Inflammatory macrophage treated with lipopolysaccharide for 1 hour (primary cell): ENCODE measurements around the gene TMEM165.
A peak's percentile ranks its signal among the peaks of the same experiment; 100 is the strongest.
"Not testable (repeated sequence)": the region's sequence is repeated elsewhere in the genome, so short reads cannot be mapped to it uniquely, and the experiment has no call there.

Experiments used
- DNase-seq, 2 donors: peaks; one replicate each; pipeline ENCODE4 v3.0.0-alpha.2; 2020 to 2022

Gene TMEM165, protein sequence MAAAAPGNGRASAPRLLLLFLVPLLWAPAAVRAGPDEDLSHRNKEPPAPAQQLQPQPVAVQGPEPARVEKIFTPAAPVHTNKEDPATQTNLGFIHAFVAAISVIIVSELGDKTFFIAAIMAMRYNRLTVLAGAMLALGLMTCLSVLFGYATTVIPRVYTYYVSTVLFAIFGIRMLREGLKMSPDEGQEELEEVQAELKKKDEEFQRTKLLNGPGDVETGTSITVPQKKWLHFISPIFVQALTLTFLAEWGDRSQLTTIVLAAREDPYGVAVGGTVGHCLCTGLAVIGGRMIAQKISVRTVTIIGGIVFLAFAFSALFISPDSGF

DNA sequence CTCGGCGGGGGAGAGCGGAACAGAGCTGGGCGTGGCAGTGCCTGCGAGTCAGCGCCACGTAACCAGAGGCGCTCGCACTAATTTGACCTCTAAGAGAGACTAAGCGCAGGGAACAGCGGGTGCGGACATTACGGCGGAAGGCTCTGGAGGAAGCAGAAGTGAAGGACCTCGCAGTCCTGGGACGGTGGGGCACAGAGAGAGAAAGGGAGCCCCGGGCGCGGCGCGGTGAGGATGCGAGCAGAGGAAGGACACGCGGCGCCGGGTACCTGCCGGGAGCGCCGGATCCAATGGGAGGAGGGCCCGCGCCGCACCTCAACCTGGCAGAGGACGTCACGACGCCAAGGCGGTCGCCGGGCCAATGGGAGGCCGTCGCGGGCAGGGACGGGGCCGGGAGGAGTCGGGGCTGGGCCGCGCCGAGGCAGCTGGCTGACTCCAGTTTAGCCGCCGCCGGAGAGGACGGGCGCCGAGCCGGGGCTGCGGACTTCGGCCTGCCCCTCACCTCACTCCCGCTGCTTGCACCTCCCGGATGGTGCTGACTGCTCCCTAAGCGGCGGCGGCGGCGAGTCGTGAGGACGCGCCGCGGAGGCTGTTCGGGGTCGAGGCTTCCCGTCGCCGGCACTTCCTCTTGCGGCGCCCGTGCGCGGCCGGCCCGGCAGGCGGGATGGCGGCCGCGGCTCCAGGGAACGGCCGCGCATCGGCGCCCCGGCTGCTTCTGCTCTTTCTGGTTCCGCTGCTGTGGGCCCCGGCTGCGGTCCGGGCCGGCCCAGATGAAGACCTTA, at the start of gene TMEM165:
TSS of gene TMEM165 (plus strand) at position 429 of the 779 bp plus-strand sequence. CDS start at position 662, 233 bp downstream.
- DNase-seq, result peak; percentile 90 to 92

DNA sequence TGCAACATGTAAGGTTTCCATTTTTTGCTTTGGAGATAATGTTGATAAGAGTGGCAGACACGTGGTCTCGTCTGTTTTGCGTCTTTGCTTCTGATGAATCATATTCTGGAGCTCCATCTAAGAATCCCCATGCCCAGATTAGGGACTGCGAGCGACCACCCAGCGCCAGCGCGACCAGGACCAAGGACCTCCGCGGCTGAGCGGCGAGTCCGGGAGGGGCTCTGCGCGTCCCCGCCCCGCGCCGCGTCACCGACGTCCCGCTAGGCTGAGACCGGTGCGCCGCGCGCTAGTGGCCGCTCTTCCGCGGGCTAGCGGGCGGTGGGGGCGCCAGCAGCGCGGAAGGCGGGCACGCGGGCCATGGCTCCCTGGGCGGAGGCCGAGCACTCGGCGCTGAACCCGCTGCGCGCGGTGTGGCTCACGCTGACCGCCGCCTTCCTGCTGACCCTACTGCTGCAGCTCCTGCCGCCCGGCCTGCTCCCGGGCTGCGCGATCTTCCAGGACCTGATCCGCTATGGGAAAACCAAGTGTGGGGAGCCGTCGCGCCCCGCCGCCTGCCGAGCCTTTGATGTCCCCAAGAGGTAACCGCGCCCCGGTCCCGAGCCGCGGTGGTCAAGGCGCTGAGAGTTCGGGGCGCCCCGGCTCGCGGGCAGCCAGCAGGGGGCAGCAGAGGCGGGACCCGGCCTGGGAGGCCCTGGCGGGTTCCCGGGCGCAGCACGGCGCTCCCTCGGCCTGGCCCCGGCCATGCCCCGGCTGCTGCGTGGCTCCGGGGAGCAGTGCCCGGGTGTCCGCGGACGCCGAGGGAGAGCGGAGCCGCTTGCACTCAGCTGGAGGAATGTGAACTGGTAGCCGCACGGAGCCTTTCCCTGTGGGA, 49.5 kb upstream of the TMEM165 start, which contains the start of gene SRD5A3:
TSS of gene SRD5A3 (plus strand) at position 263 of the 871 bp plus-strand sequence. CDS start at position 358, 95 bp downstream.
- peak; percentile 77 to 92 for DNase-seq

DNA sequence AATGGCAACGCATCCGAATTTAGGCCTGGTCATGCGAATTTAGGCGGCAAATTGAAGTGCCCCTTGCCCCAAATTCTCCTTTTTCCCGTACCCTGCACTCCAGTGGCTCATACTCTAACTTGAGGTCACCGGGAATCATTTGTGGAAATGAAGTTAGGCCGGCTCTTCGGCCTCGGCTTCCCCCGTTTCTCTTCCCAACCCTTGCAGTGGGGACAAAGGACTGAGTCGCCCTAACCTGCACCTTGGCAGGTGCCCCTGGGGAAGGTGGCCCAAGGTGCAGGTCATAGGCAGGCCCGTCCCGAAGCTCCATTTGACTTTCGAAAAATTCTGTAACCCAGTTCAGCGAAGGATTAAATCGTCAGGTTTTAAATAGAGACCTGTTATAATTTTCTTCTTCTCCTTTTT, 48.9 kb upstream of the TMEM165 start:
- no peak for DNase-seq

DNA sequence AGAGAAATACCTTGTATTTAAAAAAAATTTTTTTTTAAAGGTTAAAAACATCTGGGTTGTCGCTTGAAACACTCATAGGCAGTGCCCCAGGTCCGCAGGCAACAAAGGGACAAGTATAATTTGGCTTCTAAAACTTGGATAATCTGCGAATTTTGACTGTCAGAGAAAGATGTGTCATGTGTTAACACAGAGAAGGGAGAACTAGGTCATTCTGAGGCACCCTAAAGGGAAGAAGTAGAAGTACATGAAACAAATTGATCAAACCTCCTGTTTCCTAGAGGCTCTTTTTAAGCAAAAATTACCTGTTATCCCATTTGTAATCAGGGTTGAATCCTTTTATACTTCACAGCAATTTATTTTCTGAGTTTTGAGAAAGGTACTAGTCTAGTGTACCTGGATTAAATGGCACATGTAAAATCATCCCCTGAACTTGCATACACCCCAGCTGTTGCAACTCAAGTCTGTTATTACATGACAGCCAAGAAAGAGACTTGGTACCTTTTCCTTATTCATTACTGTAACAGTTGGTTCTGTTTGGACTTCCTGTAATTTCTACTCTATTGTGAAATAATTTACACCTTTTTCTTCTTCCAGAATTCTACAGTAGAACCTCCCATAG, 48.0 kb upstream of the TMEM165 start:
- peak in 1 of 2 donors; percentile 21 for DNase-seq

DNA sequence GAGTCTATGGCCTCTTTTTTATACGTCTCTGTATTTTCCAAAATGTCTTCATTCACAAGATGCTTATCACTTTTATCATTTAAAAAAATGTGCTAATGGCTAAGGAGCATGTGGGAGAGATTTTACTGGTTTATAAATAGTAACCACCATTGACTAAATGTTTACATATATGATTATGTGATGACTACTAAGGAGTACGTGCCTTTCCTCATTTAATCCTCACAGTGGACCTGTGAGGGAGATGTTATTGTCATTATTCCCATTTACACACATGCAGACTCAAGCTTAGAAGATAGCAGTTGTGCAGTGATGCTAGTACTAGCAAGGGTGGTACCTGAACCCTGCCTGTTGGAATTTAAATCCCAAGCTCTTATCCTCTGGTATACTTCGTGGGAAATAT, 47.3 kb upstream of the TMEM165 start:
- no peak for DNase-seq

DNA sequence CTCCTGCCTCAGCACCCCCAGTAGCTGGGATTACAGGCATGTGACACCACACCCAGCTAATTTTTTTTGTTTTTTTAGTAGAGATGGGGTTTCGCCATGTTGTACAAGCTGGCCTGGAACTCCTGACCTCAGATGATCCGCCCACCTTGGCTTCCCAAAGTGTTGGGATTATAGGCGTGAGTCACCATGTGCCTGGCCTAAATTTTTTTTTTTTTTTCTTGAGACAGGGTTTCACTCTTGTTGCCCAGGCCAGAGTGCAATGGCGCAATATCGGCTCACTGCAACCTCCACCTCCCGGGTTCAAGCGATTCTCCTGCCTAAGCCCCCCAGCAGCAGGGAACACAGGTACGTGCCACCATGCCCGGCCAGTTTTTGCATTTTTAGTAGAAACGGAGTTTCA, 44.9 kb upstream of the TMEM165 start:
- DNase-seq, result peak in 1 of 2 donors; percentile 55

DNA sequence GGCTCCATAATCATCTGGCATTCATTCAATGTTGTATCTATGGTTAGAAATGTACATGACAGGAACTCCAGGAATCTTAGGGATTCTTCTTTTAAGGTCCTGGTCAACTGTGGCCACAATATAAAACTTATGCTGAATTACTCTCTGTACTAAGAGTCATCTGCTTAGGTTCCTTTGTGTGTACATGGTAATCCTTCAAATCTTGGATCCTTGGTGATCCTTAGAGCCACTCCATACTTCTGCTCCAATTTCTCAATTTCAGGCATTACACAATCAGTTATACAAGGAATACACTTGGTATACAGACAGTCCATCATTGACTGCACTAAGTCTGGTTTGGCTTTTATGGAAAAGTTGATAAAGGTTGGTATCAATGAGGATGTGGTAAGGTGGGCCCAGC, 43.9 kb upstream of the TMEM165 start:
- no peak for DNase-seq

DNA sequence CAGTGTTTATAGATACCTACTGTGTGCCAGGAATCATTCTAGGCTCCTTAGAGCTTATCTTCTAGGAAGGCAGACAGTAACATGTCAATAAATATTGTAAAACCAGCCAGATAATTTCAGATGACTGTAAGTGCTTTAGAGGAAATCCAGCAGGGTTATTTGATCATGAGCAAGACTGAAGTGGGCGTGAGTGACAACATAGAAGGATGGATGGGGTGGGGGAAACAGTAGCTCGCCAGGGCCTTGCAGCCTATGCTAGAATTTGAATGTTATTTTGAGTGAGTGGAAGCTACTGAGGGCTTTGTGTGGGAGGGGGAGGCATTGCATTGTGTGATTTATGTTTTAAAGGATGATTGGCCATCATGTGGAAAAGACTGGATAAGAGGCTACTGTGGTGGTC, 43.0 kb upstream of the TMEM165 start:
- DNase-seq, result peak; percentile 52 to 70

DNA sequence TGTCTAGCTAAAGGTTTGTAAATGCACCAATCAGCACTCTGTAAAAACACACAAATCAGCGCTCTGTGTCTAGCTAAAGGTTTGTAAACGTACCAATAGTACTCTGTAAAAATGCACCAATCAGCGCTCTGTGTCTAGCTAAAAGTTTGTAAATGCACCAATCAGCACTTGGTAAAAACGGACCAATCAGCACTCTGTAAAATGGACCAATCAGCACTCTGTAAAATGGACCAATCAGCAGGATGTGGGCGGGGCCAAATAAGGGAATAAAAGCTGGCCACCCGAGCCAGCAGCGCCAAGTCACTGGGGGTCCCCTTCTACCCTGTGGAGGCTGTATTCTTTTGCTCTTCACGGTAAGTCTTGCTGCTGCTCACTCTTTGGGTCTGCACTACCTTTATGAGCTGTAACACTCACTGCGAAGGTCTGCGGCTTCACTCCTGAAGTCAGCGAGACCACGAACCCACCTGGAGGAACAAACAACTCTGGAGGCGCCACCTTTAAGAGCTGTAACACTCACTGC, 42.5 kb upstream of the TMEM165 start:
- not testable (repeated sequence) for DNase-seq

DNA sequence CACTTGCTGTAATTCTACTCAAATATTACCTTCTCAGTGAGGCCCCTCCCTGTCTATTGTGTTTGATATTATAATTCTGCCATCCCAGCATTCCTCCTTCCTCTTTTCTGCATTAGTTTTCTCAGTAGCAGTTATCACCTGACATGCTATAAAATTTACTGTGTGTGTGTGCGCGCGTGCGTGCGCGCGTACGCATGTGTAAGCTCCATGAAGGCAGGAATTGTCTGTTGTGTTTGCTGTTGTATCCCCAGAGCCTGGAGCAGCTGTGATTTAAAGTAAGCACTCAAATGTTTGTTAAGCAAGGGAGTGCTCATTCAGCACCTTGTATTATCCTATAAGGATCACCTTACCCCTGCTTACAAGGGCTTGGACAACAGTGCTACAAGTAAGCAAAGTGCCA, 41.1 kb upstream of the TMEM165 start:
- DNase-seq, result no peak

DNA sequence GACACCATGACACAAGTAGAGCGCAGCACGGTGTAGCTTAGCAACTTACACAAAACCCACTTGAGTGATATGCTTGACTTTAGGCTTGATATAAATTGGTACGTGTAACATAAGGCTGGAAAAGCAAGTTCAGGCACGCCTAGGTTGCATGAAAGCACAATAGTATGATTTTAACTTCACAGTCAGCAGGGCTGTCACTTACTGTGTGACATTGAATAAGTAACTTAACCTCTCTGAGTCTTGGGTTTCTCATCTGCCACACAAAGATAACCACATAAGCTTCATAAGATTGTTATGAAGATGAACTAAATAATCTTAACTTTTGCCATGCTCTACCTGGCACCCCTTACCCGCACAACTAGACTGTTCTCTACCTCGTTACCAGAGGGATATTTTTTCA, 40.2 kb upstream of the TMEM165 start:
- DNase-seq, result no peak

DNA sequence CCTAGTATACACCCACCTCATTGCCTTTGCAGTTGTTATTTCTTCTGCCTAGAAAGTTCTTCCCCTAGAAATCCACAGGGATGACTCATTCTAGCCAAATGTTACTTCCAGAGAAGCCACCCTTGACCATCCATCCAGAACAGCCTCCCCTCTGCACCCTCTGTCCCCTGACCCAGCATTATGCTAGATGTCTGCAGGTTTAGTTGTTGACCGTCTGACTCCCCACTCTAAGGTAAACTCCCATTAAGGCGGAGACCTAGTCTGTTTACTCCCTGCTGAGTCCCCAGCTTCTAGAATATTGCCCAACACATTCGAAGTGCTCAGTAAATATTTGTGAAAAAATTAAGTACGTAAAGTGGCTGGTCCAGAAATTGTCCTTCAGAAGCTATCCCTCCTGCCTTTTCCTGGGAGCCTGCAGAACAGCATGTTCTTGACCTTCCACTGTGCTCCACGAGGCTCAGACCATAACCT, 38.7 kb upstream of the TMEM165 start:
- peak in 1 of 2 donors; percentile 42 for DNase-seq

DNA sequence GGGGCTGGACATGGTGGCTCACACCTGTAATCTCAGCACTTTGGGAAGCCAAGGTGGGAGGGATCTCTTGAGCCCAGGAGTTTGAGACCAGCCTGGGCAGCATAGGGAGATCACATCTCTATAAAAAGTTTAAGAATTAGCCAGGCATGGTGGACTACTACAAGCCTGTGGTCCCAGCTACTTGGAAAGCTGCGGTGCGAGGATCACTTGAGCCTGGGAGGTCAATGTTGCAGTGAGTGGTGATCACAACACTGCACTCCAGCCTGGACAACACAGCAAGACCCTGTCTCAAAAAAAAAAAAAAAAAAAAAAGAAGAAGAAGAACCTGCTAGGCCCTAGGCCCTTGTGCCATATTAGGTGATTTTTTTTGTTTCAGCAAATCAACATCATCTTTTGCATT, 37.5 kb upstream of the TMEM165 start:
- DNase-seq, result no peak

DNA sequence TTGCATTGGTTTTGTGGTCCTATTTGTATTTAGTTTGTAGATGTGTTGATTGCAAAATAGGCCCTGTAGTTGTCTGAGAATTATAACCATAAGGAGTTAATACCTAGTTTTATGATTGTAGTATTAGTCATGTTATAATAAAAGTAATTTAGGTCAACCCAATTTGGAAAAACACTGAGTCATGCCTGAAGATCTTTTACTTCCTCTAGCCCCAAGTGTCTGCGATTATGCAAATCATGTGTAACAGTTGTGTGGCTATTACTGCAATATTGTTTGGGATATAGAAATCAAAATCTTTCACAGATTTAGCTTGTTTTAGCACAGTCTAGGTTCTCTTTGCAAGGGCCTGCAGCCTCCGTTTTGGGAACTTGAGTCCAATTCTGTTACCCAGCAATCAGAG, 37.1 kb upstream of the TMEM165 start:
- peak; percentile 93 to 95 for DNase-seq

DNA sequence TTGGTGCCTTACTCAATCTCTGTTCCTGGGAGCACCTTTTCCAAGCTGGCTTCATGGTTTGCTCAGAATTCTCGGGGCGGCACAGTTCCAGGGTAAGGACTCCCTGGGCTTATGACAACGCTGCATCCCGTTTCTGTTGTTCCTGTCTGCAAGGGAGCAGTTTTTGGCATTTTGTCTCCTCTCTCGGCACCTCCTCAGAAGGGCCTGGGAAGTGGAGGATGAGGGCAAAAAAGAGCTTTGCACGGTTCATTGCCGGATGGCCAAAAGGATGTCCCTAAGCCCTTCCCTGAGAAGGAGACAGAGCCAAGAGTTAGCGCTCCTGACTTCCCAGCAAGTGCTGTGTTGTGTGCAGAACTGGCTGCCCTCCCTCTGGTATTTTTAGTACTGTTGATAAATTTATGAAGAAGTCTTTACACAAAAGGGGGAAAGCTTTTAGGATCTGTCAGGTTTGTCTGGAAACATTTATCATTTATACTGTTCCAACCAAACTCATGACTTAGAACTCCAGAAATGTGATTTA, 36.3 kb upstream of the TMEM165 start:
- no peak for DNase-seq

DNA sequence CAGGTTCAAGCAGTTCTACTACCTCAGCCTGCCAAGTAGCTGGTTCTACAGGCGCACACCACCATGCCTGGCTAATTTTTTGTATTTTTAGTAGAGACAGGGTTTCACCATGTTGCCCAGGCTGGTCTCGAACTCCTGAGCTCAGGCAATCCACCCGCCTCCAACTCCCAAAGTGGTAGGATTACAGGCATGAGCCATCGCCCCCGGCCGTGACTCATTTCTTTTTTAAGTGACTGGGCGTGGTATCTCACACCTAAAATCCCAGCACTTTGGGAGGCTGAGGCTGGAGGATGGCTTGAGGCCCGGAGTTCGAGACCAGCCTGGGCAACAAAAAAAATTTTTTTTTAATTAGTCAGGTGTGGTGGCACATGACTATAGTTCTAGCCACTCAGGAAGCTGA, 32.8 kb upstream of the TMEM165 start:
- not testable (repeated sequence) for DNase-seq

DNA sequence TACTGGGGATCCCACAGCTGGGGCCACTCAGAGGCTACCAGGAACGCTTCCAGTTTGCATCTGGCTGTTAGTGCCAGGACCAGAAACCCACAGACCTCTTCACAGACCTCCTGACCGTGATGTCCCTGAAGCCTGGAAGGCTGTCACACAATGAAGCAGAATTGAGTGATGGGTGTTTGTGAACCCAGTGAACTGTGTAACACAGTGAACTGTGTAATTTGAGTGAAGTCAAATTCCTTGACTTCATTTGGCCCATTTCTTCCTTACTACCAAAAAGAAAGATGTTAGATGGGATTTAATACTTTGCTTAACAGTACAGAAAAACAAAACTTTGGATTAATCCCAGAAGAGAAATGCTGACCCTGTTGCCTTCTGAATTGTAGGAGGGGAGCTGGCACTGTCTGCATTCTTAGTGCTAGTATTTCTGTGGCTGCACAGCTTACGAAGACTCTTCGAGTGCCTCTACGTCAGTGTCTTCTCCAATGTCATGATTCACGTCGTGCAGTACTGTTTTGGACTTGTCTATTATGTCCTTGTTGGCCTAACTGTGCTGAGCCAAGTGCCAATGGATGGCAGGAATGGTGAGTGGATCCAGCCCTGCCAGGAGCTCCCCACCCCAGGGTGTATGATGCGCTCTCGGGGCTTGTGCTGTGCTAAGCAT, 31.9 kb upstream of the TMEM165 start:
- DNase-seq, result no peak

DNA sequence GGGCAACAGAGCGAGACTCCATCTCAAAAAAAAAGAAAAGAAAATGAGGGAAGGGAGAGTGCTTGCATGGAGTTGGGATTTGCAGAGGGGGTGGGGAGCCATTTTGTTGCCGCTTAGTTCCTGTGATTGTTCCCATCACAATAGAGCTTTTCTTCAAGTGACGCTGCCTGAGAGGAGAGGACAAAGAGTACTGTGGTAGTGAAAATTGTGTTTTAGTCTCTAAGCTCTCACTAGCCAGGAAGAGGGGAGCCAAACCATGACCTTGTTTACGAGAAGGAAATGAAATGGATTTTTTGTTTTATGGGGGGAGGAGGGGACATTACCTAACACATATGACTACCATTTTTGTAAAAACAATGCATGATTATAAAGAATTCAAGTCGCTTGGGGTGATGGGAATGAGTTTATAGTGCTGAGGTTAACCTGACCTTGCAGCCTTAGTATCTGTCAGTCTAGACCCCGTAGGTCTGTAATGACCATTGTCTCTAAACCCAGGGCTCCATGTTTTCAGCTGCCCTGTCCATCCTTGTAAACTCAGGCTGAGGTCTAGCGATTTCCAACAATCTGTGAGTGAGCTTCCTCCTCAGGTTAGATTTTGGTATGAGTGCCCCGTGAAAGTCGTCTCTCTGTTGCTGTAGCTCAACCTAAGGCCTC, 30.9 kb upstream of the TMEM165 start:
- no peak for DNase-seq

DNA sequence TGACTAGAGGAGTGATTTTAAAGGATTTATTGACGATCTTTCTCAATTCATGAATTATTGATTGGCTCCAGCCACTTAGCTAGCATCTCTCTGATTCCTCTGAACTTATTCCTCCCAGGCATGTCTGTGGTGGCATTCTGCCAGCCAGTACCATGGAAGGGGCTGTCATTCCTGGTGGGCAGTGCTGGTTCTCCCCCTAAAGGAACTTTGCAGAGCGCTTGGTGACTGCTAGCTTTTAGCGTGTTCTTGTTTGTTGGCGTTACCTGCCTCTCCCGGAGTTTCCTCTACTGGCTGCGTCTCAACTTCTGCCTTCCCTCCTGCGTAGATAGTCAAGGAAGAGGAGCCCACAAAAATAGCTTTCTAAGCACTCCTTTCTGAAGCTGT, 30.4 kb upstream of the TMEM165 start:
- DNase-seq, result no peak

DNA sequence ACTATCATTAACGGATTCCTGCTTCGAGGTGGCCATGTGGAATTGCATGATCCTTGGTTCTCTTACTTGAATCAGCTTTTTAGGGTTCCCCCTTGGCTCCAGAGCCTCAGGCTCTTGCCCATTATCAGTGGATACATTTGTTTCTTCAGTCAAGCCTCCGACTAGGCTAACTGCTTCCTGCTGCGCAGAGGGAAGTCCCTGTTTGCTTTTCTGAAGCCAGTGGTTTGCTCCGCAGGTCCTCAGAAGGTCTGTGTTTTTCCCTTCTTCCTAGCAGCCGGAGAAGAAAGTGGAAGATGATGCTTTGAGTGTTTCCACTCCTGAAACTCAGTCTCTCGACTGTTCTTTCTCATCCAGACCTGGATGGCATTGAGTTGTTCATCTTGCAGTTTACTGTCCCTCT, 29.1 kb upstream of the TMEM165 start:
- no peak for DNase-seq
